Measurements from ENCODE around the gene MED13L. TPM values are rescaled to one million over a fixed set of nuclear protein-coding genes. Genes with fewer than 3 reads are reported as not detected.
A peak's percentile ranks its signal among the peaks of the same experiment; 100 is the strongest.

MED13L gene
- total and polyA plus RNA-seq, 11 donors = 12.2 to 84.1 (median 60.2) TPM

- Histone ChIP-seq H3K4me3 (no peak overlapping the region), H3K27ac (no peak overlapping the region), H3K36me3 (no peaks in the 10 kb centered on the region), H3K4me1 (peaks cover 0 to 76% (median 36%) of the 10 kb centered on the region in 12 donors), H3K27me3 (no peaks in the 10 kb centered on the region), H3K9me3 (no peaks in the 10 kb centered on the region)
- 28 to 40% (median 38%) methylated on average over 3 of the region's 3 CpGs for WGBS, 4 donors
- DNase-seq (no peak), ATAC-seq (no peak)
- intact Hi-C loops (cut with DNase I) = no loop called here
- no peak for TF ChIP-seq POLR2A (IDR thresholded peaks at IDR 0.05)
- TF ChIP-seq CTCF (IDR thresholded peaks at IDR 0.05) = no peak
Measured at GRCh38 chr12:116196226-116196625, 81.3 kb downstream of the MED13L start.

GRCh38 chr12:116194935-116195431, 82.5 kb downstream of the MED13L start:
- DNase-seq = no peak
- Histone ChIP-seq H3K4me3 (no peak overlapping the region), H3K27me3 (no peaks in the 10 kb centered on the region), H3K4me1 (peaks cover 0 to 76% (median 40%) of the 10 kb centered on the region in 12 donors), H3K27ac (no peak overlapping the region), H3K36me3 (no peaks in the 10 kb centered on the region), H3K9me3 (no peaks in the 10 kb centered on the region)
- ATAC-seq = peak in 2 of 4 donors; percentile 24 to 31
- TF ChIP-seq POLR2A (IDR thresholded peaks at IDR 0.05) = no peak
- no peak for TF ChIP-seq CTCF (IDR thresholded peaks at IDR 0.05)
- 81 to 90% (median 84%) methylated on average over 3 of the region's 3 CpGs for WGBS, 4 donors
- intact Hi-C loops (cut with DNase I) = no loop called here

DNA sequence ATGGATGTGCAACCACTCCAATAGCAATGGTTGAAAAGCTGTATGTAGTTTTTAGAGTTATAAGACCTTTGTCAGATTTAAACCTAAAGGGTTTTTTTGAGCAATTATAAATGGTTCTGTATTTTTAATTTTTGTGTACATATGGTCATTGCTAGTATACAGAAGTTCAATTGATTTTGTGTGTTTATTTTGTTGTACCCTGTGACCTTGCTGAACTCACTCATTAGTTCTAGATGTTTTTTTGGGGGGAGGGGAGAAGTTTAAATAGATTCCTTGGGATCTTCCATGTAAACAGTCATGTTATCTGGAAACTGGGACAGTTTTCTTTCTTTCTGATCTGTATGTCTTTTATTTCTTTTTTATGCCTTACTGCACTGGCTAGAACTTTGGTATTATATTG, 87.8 kb downstream of the MED13L start:
- no peak for TF ChIP-seq CTCF (IDR thresholded peaks at IDR 0.05)
- no peak for TF ChIP-seq POLR2A (IDR thresholded peaks at IDR 0.05)
- DNase-seq (no peak), ATAC-seq (no peak)
- Histone ChIP-seq H3K27ac (no peak overlapping the region), H3K4me1 (peaks cover 0 to 83% (median 38%) of the 10 kb centered on the region in 12 donors), H3K4me3 (no peak overlapping the region), H3K36me3 (no peaks in the 10 kb centered on the region), H3K27me3 (no peaks in the 10 kb centered on the region), H3K9me3 (no peaks in the 10 kb centered on the region)
- intact Hi-C loops (cut with DNase I) = no loop called here

- DNase-seq (no peak), ATAC-seq (no peak)
- TF ChIP-seq CTCF (IDR thresholded peaks at IDR 0.05) (no peak), POLR2A (IDR thresholded peaks at IDR 0.05) (no peak)
- no peaks in the 10 kb centered on the region for H3K27me3 ChIP-seq
- no peak overlapping the region for H3K4me3 ChIP-seq
- no peak overlapping the region for H3K27ac ChIP-seq
- 77 to 88% (median 84%) methylated on average over 3 of the region's 3 CpGs for WGBS, 4 donors
- peaks cover 0 to 86% (median 43%) of the 10 kb centered on the region in 12 donors for H3K4me1 ChIP-seq
- intact Hi-C loops (cut with DNase I) = no loop called here
- no peaks in the 10 kb centered on the region for H3K36me3 ChIP-seq
- no peaks in the 10 kb centered on the region for H3K9me3 ChIP-seq
Measured at GRCh38 chr12:116188581-116188980, 88.9 kb downstream of the MED13L start.

Measured in heart left ventricle (tissue), 16 donors.